ENCODE results near the gene ANGPTL2. TPM values are rescaled to one million over a fixed set of nuclear protein-coding genes. Genes with fewer than 3 reads are reported as not detected.

Gene ANGPTL2
- total and polyA plus RNA-seq, 4 donors: 13.4 to 51.2 (median 40.7) TPM

- ATAC-seq (ENCODE audit: low FRiP score): no peak
- WGBS, 2 donors: 75% methylated on average over 5 of the region's 5 CpGs
- Histone ChIP-seq H3K27ac (ENCODE audit: low read depth in 1 of 2, low read length in 2 of 2) (no peak overlapping the region), H3K4me3 (ENCODE audit: low read length in 2 of 2) (no peak overlapping the region), H3K27me3 (ENCODE audit: control insufficient read depth in 1 of 2, insufficient read depth in 2 of 2, low read length in 1 of 2) (no peaks in the 10 kb centered on the region), H3K4me1 (ENCODE audit: control insufficient read depth in 1 of 2, insufficient read depth in 2 of 2, low read length in 2 of 2) (no peaks in the 10 kb centered on the region), H3K36me3 (ENCODE audit: control insufficient read depth in 1 of 2, insufficient read depth in 2 of 2, low read length in 1 of 2) (no peaks in the 10 kb centered on the region), H3K9me3 (ENCODE audit: control insufficient read depth, low read length) (no peaks in the 10 kb centered on the region)
- intact Hi-C loops (cut with DNase I): no loop called here
- no peak for DNase-seq
Measured at GRCh38 chr9:127159325-127159801, 36.9 kb upstream of the ANGPTL2 start.

- intact Hi-C loops (cut with DNase I): no loop called here
- H3K9me3 ChIP-seq (ENCODE audit: control insufficient read depth, low read length): no peaks in the 10 kb centered on the region
- no peak overlapping the region for H3K27ac ChIP-seq (ENCODE audit: low read depth in 1 of 2, low read length in 2 of 2)
- no peaks in the 10 kb centered on the region for H3K27me3 ChIP-seq (ENCODE audit: control insufficient read depth in 1 of 2, insufficient read depth in 2 of 2, low read length in 1 of 2)
- no peaks in the 10 kb centered on the region for H3K4me1 ChIP-seq (ENCODE audit: control insufficient read depth in 1 of 2, insufficient read depth in 2 of 2, low read length in 2 of 2)
- WGBS, 2 donors: 85 to 87% methylated on average over 4 of the region's 4 CpGs
- ATAC-seq (ENCODE audit: low FRiP score) (no peak), DNase-seq (no peak)
- H3K36me3 ChIP-seq (ENCODE audit: control insufficient read depth in 1 of 2, insufficient read depth in 2 of 2, low read length in 1 of 2): no peaks in the 10 kb centered on the region
- H3K4me3 ChIP-seq (ENCODE audit: low read length in 2 of 2): no peak overlapping the region
Measured at GRCh38 chr9:127158786-127159324, 36.4 kb upstream of the ANGPTL2 start.

GRCh38 chr9:127155314-127155960 is 33.0 kb upstream of the ANGPTL2 start:
- 53 to 73% methylated on average over 5 of the region's 5 CpGs for WGBS, 2 donors
- H3K36me3 ChIP-seq (ENCODE audit: control insufficient read depth in 1 of 2, insufficient read depth in 2 of 2, low read length in 1 of 2): no peaks in the 10 kb centered on the region
- no peaks in the 10 kb centered on the region for H3K27me3 ChIP-seq (ENCODE audit: control insufficient read depth in 1 of 2, insufficient read depth in 2 of 2, low read length in 1 of 2)
- peak overlapping the region in 1 of 2 donors; percentile 69 for H3K27ac ChIP-seq (ENCODE audit: low read depth in 1 of 2, low read length in 2 of 2)
- no peak for ATAC-seq (ENCODE audit: low FRiP score)
- H3K4me1 ChIP-seq (ENCODE audit: control insufficient read depth in 1 of 2, insufficient read depth in 2 of 2, low read length in 2 of 2): no peaks in the 10 kb centered on the region
- intact Hi-C loops (cut with DNase I): no loop called here
- no peak overlapping the region for H3K4me3 ChIP-seq (ENCODE audit: low read length in 2 of 2)
- no peaks in the 10 kb centered on the region for H3K9me3 ChIP-seq (ENCODE audit: control insufficient read depth, low read length)
- DNase-seq: no peak

- 4 to 5% methylated on average over 13 of the region's 13 CpGs for WGBS, 2 donors
- Histone ChIP-seq H3K4me3 (ENCODE audit: low read length in 2 of 2) (peak overlapping the region in 1 of 2 donors; percentile 21), H3K27me3 (ENCODE audit: control insufficient read depth in 1 of 2, insufficient read depth in 2 of 2, low read length in 1 of 2) (no peaks in the 10 kb centered on the region), H3K36me3 (ENCODE audit: control insufficient read depth in 1 of 2, insufficient read depth in 2 of 2, low read length in 1 of 2) (no peaks in the 10 kb centered on the region), H3K4me1 (ENCODE audit: control insufficient read depth in 1 of 2, insufficient read depth in 2 of 2, low read length in 2 of 2) (no peaks in the 10 kb centered on the region), H3K27ac (ENCODE audit: low read depth in 1 of 2, low read length in 2 of 2) (no peak overlapping the region), H3K9me3 (ENCODE audit: control insufficient read depth, low read length) (no peaks in the 10 kb centered on the region)
- intact Hi-C loops (cut with DNase I): no loop called here
- DNase-seq (peak; percentile 88 to 93), ATAC-seq (ENCODE audit: low FRiP score) (peak; percentile 89)
Measured at GRCh38 chr9:127154390-127155191, 32.2 kb upstream of the ANGPTL2 start.

GRCh38 chr9:127154003-127154389 is 31.6 kb upstream of the ANGPTL2 start:
- H3K4me3 ChIP-seq (ENCODE audit: low read length in 2 of 2): no peak overlapping the region

GRCh38 chr9:127153501-127153900 is 31.1 kb upstream of the ANGPTL2 start:
- Histone ChIP-seq H3K27me3 (ENCODE audit: control insufficient read depth in 1 of 2, insufficient read depth in 2 of 2, low read length in 1 of 2) (no peaks in the 10 kb centered on the region), H3K36me3 (ENCODE audit: control insufficient read depth in 1 of 2, insufficient read depth in 2 of 2, low read length in 1 of 2) (no peaks in the 10 kb centered on the region), H3K4me1 (ENCODE audit: control insufficient read depth in 1 of 2, insufficient read depth in 2 of 2, low read length in 2 of 2) (no peaks in the 10 kb centered on the region), H3K9me3 (ENCODE audit: control insufficient read depth, low read length) (no peaks in the 10 kb centered on the region), H3K27ac (ENCODE audit: low read depth in 1 of 2, low read length in 2 of 2) (no peak overlapping the region), H3K4me3 (ENCODE audit: low read length in 2 of 2) (no peak overlapping the region)
- 96 to 100% methylated on average over 4 of the region's 4 CpGs for WGBS, 2 donors
- intact Hi-C loops (cut with DNase I): no loop called here
- DNase-seq (no peak), ATAC-seq (ENCODE audit: low FRiP score) (no peak)

More at GRCh38 chr9:127154003-127154389, 31.6 kb upstream of the ANGPTL2 start:
- DNase-seq (peak in 1 of 2 donors; percentile 58), ATAC-seq (ENCODE audit: low FRiP score) (peak; percentile 30)
- Histone ChIP-seq H3K9me3 (ENCODE audit: control insufficient read depth, low read length) (no peaks in the 10 kb centered on the region), H3K36me3 (ENCODE audit: control insufficient read depth in 1 of 2, insufficient read depth in 2 of 2, low read length in 1 of 2) (no peaks in the 10 kb centered on the region), H3K27me3 (ENCODE audit: control insufficient read depth in 1 of 2, insufficient read depth in 2 of 2, low read length in 1 of 2) (no peaks in the 10 kb centered on the region), H3K4me1 (ENCODE audit: control insufficient read depth in 1 of 2, insufficient read depth in 2 of 2, low read length in 2 of 2) (no peaks in the 10 kb centered on the region), H3K27ac (ENCODE audit: low read depth in 1 of 2, low read length in 2 of 2) (no peak overlapping the region)
- intact Hi-C loops (cut with DNase I): no loop called here
- 88 to 91% methylated on average over 5 of the region's 5 CpGs for WGBS, 2 donors

GRCh38 chr9:127149463-127150390 is 27.3 kb upstream of the ANGPTL2 start:
- no peak for DNase-seq
- no peaks in the 10 kb centered on the region for H3K9me3 ChIP-seq (ENCODE audit: control insufficient read depth, low read length)
- intact Hi-C loops (cut with DNase I): no loop called here

GRCh38 chr9:127149010-127149409 is 26.6 kb upstream of the ANGPTL2 start:
- WGBS, 2 donors: 96 to 98% methylated on average over 7 of the region's 7 CpGs
- ATAC-seq (ENCODE audit: low FRiP score): no peak
- intact Hi-C loops (cut with DNase I): no loop called here
- Histone ChIP-seq H3K27me3 (ENCODE audit: control insufficient read depth in 1 of 2, insufficient read depth in 2 of 2, low read length in 1 of 2) (no peaks in the 10 kb centered on the region), H3K9me3 (ENCODE audit: control insufficient read depth, low read length) (no peaks in the 10 kb centered on the region), H3K4me3 (ENCODE audit: low read length in 2 of 2) (no peak overlapping the region), H3K36me3 (ENCODE audit: control insufficient read depth in 1 of 2, insufficient read depth in 2 of 2, low read length in 1 of 2) (no peaks in the 10 kb centered on the region), H3K4me1 (ENCODE audit: control insufficient read depth in 1 of 2, insufficient read depth in 2 of 2, low read length in 2 of 2) (no peaks in the 10 kb centered on the region), H3K27ac (ENCODE audit: low read depth in 1 of 2, low read length in 2 of 2) (no peak overlapping the region)
- no peak for DNase-seq

More at GRCh38 chr9:127149463-127150390, 27.3 kb upstream of the ANGPTL2 start:
- H3K4me3 ChIP-seq (ENCODE audit: low read length in 2 of 2): no peak overlapping the region
- H3K4me1 ChIP-seq (ENCODE audit: control insufficient read depth in 1 of 2, insufficient read depth in 2 of 2, low read length in 2 of 2): no peaks in the 10 kb centered on the region
- H3K27ac ChIP-seq (ENCODE audit: low read depth in 1 of 2, low read length in 2 of 2): no peak overlapping the region
- no peaks in the 10 kb centered on the region for H3K27me3 ChIP-seq (ENCODE audit: control insufficient read depth in 1 of 2, insufficient read depth in 2 of 2, low read length in 1 of 2)
- ATAC-seq (ENCODE audit: low FRiP score): no peak
- no peaks in the 10 kb centered on the region for H3K36me3 ChIP-seq (ENCODE audit: control insufficient read depth in 1 of 2, insufficient read depth in 2 of 2, low read length in 1 of 2)
- 96 to 98% methylated on average over 6 of the region's 6 CpGs for WGBS, 2 donors
